Gastroesophageal sphincter (tissue), 3 donors: ENCODE results near the gene SMIM7.

Source experiments
- CTCF ChIP-seq, 4 experiments: fragments of 200-600 bp in 2 of 4; fragments of 450-650 bp in 2 of 4; sonication (generic) in 1 of 4; IDR thresholded peaks; one replicate each; pipeline ENCODE4 v1.5.1; 2017 to 2019; ENCODE audit warnings: antibody characterized with exemption in 4 of 4, mild to moderate bottlenecking in 2 of 4, moderate library complexity in 2 of 4
- EP300 ChIP-seq: sonication (generic); formaldehyde crosslinking; IDR thresholded peaks from one replicate; pipeline ENCODE4 v1.6.1; 2017; ENCODE audit warnings: antibody characterized with exemption, mild to moderate bottlenecking
- POLR2A ChIP-seq, 2 donors: fragments of 450-650 bp; IDR thresholded peaks; one replicate each; pipeline ENCODE4 v1.6.1; 2017; ENCODE audit warnings: antibody characterized with exemption in 2 of 2, mild to moderate bottlenecking in 2 of 2, moderate library complexity in 1 of 2

GRCh38 chr19:16652854-16653253, 7.1 kb downstream of the SMIM7 start:
- TF ChIP-seq POLR2A (IDR thresholded peaks at IDR 0.05): no peak
- TF ChIP-seq CTCF (IDR thresholded peaks at IDR 0.05): no peak
- TF ChIP-seq EP300: no peak
